GM10248 (cell line): Measurements from ENCODE around the gene GAS2.
A peak's percentile ranks its signal among the peaks of the same experiment; 100 is the strongest.

Source experiments
- CTCF ChIA-PET: fragments of 300-600 bp; sonication (Branson Sonifier 250); formaldehyde crosslinking; extraction: SDS; loops from one replicate; lab custom pipeline; 2021; ENCODE audit warnings: antibody characterized with exemption; lab: Yijun Ruan, JAX
- POLR2A ChIA-PET: fragments of 350-650 bp; sonication (Branson Sonifier 250); formaldehyde crosslinking; extraction: SDS; loops from one replicate; lab custom pipeline; 2020; ENCODE audit warnings: antibody characterized with exemption; lab: Yijun Ruan, JAX
- DNase-seq: peaks from one replicate; pipeline ENCODE4 v3.0.0; 2012; ENCODE audit errors: extremely low spot score
- CTCF ChIP-seq: IDR thresholded peaks from 2 replicates; pipeline ENCODE4 v1.5.1; 2012; ENCODE audit warnings: mild to moderate bottlenecking, low read depth; ENCODE audit errors: extremely low read depth, missing control alignments, control extremely low read depth

Gene GAS2

GRCh38 chr11:22702031-22702430 is 35.6 kb downstream of the GAS2 start:
- DNase-seq: no peak
- ChIA-PET POLR2A (no interaction called here), CTCF (interaction anchor here (0.9 to 1.9 kb wide), 4 partner anchors 11 to 21 kb away, joined by 3 to 4 read pairs (median 3); no protein-coding TSS in a partner anchor)
- TF ChIP-seq CTCF: no peak

- CTCF ChIA-PET: interaction anchor here (0.9 to 1.4 kb wide), 2 partner anchors 20 to 85 kb away, joined by 3 read pairs; no protein-coding TSS in a partner anchor
Measured at GRCh38 chr11:22703040-22703439, 36.6 kb downstream of the GAS2 start.

GRCh38 chr11:22703591-22703990 is 37.2 kb downstream of the GAS2 start:
- POLR2A ChIA-PET: no interaction called here

More at GRCh38 chr11:22703040-22703439, 36.6 kb downstream of the GAS2 start:
- DNase-seq: peak; percentile 16
- TF ChIP-seq CTCF: no peak
- POLR2A ChIA-PET: no interaction called here

GRCh38 chr11:22707119-22707899 is 40.9 kb downstream of the GAS2 start:
- ChIA-PET POLR2A (no interaction called here), CTCF (interaction anchor here (1.0 kb wide), 1 partner anchor 14 kb away, joined by 4 read pairs; no protein-coding TSS in a partner anchor)
- DNase-seq: no peak
- no peak for TF ChIP-seq CTCF

More at GRCh38 chr11:22703591-22703990, 37.2 kb downstream of the GAS2 start:
- no peak for DNase-seq
- TF ChIP-seq CTCF: no peak
- CTCF ChIA-PET: interaction anchor here (1.4 to 1.7 kb wide), 2 partner anchors 10 to 84 kb away, joined by 3 to 4 read pairs; no protein-coding TSS in a partner anchor

GRCh38 chr11:22711071-22711770 is 44.8 kb downstream of the GAS2 start:
- ChIA-PET POLR2A (no interaction called here), CTCF (interaction anchor here (0.6 to 1.9 kb wide), 5 partner anchors 11 to 118 kb away, joined by 3 to 5 read pairs (median 4); partner anchors contain the start of genes GAS2 and SVIP)
- no peak for TF ChIP-seq CTCF
- DNase-seq: no peak

GRCh38 chr11:22711880-22712279 is 45.5 kb downstream of the GAS2 start:
- no peak for DNase-seq
- no peak for TF ChIP-seq CTCF
- ChIA-PET CTCF (interaction anchor here (0.7 to 1.9 kb wide), 6 partner anchors 10 to 118 kb away, joined by 3 to 5 read pairs (median 4); partner anchors contain the start of genes GAS2 and SVIP), POLR2A (no interaction called here)
